LHCN-M2 (cell line): ENCODE measurements around the gene BAG5. TPM values are rescaled to one million over a fixed set of nuclear protein-coding genes. Genes with fewer than 3 reads are reported as not detected.

ENCODE experiments used
- DNase-seq: peaks from one replicate; pipeline ENCODE4 v3.0.0-alpha.2; 2012; ENCODE audit warnings: low read depth
- polyA plus RNA-seq: library from polyadenylated mRNA; unstranded; fragments of >200 nt; gene quantifications from one replicate; pipeline ENCODE4 v1.2.1, GENCODE V29; 2012; ENCODE audit warnings: missing spikeins
- total RNA-seq: library from RNA; depleted of rRNA; stranded (reverse); fragments of >200 nt; gene quantifications from 2 replicates; pipeline ENCODE4 v1.2.3, GENCODE V29; 2014; rRNA removed

Gene BAG5, protein sequence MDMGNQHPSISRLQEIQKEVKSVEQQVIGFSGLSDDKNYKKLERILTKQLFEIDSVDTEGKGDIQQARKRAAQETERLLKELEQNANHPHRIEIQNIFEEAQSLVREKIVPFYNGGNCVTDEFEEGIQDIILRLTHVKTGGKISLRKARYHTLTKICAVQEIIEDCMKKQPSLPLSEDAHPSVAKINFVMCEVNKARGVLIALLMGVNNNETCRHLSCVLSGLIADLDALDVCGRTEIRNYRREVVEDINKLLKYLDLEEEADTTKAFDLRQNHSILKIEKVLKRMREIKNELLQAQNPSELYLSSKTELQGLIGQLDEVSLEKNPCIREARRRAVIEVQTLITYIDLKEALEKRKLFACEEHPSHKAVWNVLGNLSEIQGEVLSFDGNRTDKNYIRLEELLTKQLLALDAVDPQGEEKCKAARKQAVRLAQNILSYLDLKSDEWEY
- total RNA-seq, result 33.0 and 33.8 TPM in 2 replicates
- 10.6 TPM for polyA plus RNA-seq

DNA sequence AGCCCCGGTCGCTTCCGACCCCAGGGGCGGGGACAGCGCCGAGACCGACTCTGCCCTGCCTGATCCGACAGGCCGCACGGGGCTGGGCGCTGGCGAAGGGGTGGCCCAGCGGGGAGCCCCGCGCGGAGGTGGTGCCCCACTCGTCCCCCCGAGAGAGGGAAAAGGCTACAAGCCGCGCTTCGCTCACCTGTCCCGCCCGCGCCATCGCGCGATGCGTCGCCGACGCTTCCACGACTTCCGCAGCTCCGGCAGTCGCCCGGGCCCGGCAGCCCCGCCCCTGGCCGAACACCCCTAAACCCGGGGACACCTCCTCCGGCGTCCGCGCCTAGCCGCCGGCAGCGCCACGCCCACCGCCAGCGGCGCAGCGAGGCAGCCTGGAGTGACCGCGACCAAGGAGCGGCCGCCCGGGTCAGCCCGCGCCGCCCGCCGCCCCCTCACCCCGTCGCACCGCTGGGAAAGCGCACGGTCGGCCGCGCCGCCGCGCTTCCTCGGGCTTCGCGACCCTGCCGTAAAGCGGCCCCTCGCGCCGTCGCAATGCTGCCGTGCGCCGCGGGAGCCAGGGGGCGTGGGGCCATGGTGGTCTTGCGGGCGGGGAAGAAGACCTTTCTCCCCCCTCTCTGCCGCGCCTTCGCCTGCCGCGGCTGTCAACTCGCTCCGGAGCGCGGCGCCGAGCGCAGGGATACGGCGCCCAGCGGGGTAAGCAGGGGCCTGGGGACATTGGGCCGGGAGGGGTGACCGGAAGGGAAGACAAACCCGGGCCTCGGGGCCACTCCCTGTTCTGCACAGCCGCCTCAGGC is at the start of gene BAG5, which contains the start of gene COA8:
BAG5 (minus strand) TSS at position 229 of the 797 bp plus-strand sequence. CDS start 1,493 bp downstream, outside the sequence.
COA8 (plus strand) TSS at position 532 of the 797 bp plus-strand sequence; CDS start at position 574, 42 bp downstream.
- DNase-seq, result peak; percentile 77

DNA sequence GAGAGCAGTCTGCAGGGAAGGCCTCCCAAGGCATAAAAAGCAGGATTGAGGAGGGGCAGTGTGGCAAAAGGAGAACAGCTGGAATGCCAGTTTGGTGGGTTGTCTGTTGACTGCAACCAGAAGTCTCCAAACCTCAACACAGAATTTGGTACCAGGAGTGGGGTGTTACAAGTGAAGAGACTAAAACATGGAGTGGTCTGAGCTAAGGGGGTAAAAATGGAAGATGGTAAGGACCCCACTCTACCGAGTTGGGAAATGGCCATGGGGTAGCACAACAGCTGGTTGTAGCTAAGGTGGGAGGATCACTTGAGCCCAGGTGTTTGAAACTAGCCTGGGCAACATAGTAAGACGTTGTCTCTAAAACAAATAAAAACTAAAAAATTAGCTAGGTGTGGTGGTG is 48.8 kb upstream of the BAG5 start:
- no peak for DNase-seq

DNA sequence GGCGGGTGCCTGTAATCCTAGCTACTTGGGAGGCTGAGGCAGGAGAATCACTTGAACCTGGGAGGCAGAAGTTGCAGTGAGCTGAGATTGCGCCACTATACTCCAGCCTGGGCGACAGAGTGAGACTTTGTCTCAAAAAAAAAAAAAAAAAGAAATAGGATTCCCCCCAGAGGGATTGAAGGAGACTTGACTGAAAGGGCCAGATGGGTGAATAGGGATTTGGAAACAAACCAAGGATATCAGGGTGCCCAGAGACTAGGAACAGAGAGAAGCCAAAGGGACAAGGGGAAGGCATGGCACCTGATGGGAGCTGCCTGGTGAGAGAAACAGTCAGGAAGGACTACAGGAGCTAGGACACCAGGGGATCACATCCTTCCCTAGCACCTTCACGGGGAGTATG is 46.6 kb upstream of the BAG5 start:
- DNase-seq, result peak; percentile 37

DNA sequence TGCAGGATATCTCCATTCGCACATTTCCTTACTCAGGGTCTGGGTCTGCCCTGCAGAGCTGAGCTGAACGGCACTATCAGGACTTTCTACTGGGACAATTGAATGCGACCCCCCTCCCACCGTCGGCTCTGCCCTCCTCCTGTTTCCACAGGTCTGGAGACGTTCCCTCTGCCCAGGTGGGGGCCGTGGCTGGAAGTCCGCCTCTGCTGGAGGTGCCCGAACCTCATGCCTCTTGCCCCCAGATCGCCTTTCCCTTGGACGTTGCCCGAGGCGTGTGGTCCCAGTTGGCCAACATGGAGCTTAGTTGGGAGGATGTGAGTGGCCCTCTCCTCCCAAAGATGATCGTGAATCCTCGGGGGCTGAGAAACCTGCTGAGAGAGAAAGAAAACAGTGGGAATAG is 45.4 kb upstream of the BAG5 start:
- DNase-seq, result no peak

DNA sequence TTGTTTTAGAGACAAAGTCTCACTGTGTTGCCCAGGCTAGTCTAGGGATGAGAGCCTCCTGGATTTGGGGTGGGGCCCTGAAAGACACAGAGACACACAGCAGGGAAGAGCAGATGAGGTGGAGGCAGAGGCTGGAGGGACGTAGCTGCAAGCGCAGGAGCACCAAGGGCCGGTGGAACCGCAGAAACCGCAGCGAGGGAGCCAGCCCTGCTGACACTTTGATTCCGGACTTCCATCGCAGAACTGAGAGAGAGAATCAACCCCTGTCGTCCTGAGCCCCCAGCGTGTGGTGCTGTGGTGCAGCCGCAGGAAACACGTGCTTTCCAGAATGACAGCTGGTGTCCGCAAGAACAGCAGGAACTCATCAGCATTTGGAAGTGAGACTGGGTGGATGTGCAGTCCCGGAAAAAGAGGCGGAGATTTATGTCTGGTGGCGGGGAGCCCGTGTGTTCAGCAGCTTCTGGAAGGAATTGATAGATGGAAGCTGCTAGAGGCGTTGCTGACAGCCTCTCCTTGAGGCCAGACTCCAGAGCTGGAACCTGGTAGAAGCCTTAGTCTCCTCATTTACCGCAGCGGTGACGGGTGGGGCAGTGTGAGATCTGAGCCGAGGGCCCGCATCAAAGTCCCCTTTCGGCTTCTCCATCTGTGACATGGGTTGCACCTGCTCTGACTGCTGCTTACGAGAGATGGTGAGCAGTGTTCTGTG is 44.7 kb upstream of the BAG5 start:
- DNase-seq, result peak; percentile 93

DNA sequence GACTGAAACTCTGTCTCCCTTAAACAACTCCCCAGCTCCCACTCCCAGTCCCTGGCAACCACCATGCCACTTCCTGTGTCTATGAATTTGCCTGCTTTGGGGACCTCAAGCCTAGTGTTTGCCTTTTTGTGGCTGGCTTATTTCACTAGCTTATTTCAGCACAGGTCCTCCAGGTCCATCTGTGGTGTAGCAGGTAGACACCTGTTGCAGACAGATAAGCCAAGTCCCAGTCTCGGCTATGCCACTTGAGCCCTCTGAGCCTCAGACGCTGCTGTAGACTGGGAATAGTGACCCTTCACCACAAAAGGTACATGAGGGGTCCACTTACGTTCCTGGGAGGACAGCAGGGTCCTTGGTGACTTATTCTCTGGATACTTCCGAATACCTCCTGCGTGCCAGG is 42.2 kb upstream of the BAG5 start:
- DNase-seq, result no peak

DNA sequence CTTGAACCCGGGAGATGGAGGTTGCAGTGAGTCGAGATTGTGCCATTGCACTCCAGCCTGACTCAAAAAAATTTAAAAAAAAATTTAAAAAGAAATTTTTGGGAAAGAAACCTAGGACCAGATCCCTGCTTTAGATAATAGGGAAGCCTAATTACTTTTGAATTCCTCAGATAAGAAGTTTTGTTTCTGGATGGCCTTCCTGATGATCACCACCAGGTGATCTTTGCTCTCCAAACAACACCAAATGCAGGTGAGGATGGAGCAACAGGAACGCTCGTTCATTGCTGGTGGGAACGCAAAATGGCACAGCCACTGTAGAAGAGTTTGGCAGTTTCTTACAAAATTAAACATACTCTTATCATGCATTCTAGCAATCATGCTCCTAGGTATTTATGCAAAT is 38.0 kb upstream of the BAG5 start:
- DNase-seq, result no peak

DNA sequence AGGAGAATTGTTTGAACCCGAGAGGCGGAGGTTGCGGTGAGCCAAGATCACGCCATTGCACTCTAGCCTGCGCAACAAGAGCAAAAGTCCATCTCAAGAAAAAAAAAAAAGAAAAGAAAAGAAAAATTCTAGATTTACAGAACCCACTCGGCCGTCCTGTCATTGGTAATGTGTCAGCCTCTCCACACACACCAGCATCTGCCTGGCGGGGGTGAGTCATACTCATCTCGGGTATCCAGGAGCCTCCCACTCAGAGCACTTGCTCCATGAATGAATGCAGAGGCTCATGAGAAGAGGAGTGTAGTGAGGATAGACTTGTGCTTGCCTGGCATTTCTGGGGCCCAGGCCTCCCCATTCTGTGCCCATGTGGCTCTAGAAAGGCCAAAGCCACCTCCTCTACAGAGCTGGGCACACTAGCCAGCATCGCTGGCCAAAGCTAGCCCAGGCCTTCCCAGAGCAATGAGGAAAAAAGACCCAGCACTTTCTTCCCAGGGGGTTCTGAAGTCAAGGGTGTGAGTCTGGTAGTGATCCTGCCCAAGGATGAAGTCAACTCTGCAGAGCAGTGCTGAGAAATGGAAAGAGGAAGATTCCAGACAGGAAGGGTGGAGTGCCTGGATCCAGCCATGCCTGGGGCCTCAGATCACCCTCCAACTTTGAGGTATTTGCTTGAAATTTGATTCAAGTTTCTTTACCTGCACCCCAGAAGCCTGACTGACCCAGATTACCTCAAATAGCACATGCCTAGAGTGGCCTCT is 35.3 kb upstream of the BAG5 start:
- peak; percentile 90 for DNase-seq

DNA sequence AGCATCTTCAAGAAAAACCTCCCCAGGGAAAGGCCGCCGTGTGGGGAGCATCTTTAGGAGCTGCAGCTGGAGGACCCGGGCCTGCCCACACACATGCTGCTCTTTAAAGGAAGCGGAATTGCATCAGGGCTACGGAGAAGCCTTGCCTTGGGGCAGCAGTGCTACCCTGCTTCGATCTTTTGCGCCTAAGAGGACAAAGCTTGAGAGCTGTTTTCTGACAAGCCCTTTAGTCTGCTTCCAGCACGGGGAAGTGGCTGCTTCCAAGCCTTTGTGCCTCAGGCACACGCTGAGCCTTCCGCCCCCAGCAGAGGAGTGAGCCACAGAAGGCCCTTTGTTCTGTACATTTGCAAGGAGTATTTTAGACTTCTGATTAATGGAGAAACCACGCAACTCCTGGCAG is 31.8 kb upstream of the BAG5 start:
- DNase-seq, result peak; percentile 13

DNA sequence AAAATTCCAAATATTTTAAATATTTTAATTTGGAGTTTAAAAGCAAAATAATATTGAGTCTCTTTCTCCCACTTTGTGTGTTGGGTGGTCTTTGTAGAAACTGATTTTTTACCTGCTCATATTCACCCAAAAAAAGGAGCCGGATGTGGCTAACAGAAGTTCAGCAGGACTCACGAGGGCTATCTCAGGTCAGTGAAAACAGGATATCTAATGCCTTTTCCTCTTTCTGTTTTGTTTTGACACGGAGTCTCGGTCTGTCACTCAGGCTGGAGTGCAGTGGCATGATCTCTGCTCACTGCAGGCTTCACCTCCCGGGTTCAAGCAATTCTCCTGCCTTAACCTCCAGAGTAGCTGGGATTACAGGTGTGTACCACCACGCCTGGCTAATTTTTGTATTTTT is 31.1 kb upstream of the BAG5 start:
- no peak for DNase-seq

DNA sequence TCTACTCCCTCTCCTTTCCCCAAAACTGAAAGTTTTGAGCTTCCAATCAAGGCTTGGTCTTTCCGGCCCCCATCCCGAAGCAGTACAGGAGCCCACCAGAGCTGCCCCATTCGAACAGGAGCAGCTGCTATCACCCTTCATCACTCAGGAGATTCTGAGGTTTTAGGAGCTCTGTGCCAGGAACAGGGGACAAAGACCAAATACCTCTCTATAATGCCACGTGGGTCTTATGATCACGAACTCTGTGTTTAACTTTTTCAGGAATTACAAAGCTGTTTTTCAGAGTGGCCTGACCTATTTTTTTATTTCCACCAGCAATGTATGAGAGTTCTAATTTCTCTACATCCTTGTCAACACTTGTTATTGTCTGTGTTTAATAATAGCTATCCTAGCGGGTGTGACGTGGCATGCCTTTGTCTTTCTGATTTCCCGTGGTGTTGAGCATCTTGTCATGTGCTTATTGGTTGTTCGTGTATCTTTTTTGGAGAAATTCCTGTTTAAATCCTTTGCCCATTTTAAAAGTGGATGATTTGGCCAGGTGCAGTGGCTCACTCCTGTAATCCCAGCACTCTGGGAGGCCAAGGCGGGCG is 22.0 kb upstream of the BAG5 start:
- no peak for DNase-seq

DNA sequence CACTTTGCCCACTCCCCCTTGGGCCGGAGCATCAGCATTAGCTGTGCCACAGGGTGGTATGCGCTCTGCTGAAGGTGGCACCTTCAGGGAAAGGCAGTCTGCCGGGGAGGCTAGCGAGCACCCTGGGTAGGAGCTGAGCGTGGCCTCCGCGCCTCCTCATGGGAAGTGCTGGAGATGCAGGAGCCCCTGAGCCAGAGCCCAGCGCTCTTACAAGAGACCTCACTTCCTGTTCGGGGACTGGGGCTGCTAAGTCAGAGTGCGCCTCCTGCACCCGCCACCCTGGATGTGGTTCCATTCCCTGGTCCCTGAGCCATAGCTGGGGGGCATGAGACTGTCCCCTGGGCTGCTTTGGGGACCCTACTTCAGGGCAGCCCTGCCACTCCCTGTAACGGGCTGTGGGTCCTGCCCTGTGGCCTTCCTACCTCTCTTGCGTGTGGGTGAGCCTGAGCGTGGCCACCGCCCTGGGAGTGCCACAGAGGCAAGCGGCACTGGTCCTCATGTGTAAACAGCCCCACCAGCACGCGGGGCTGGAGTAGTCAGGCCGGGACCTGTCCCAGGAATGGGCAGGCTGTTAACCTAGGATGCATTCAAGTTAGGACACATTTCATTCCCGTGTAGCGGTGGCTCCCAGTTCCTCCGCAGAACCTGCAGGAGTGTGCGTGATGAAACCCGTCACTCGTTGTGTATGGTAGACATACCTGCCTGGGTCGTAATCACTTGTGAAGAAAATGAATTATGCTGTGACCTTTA is 19.7 kb upstream of the BAG5 start:
- DNase-seq, result no peak

DNA sequence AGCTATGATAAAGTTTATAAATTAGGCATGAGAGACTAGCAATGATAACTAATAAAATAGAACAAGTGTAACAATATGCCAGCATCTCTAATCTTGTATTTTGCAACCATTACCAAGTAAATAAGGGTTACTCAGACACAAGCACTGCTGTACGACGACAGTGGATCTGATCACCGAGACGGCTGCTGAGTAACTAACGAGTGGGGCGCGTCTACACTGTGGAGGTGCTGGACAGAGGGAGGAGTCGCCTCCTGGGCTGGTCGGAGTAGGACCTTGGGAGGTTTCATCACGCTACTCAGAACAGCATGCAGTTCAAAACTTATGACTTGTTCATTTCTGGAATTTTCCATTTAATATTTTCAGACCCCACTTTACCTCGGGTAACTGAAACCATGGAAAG is 18.7 kb upstream of the BAG5 start:
- DNase-seq, result no peak

DNA sequence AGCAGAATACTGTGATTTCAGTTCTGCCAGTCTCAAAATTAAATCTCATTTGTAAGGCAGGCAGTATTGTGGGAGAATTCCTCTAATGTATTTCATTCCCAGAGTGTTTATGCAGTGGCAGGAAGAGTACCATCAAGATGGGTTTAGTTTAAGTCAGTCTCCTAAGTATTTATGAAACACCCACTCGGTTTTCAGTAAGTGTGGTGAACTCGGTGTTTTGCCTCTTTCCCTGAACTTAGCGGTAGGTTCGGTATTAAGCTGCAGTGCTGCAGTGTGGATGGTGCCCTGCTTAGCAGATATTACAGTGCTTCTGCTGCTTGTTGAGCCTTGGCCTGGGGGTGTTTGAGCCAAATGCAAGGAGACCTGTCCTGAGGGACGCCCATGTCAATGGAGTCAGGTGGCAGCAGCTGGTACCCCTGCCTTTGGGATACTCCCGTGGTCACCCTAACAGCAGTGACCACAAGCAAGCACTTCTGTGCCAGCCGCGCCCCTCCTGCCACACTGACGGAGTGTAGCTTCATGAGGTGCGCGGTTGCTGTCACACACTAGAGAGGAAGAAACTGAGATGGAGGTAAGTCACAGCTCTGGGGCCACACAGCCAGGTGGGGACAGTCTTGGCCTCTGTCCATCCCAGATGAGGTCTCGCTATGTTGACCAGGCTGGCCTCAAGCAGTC is 16.1 kb upstream of the BAG5 start:
- no peak for DNase-seq

DNA sequence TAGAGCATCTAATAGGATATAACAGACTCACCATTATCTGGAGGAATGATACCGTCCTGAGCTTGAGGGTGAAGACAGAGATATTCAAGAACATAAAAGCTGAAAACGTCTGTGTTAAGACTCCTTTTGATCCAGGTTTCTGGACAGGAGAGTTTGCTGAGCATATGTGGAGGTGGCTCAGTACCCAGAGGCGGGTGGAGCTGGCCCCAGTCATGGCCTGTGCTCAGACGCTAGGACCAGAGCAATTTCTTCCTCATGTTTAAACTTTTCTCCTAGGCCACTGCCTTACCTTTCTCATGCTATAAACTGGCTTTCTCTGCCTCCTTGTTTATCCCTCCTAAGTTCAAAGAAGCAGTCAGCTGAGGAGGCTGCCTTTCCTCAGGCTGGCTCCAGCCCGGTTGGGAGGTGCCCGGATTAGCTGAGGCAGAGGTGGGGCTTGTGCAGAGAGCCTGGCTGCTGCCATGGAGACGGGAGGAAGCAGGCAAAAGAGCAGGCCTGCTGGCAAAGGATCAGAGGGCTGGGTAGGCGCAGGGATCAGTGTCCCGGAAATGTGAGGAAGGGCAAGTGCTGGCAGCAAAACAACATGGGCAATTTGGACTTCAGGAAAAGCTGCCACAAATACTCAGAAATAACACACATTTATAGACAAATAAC is 14.0 kb upstream of the BAG5 start:
- DNase-seq, result peak; percentile 85

DNA sequence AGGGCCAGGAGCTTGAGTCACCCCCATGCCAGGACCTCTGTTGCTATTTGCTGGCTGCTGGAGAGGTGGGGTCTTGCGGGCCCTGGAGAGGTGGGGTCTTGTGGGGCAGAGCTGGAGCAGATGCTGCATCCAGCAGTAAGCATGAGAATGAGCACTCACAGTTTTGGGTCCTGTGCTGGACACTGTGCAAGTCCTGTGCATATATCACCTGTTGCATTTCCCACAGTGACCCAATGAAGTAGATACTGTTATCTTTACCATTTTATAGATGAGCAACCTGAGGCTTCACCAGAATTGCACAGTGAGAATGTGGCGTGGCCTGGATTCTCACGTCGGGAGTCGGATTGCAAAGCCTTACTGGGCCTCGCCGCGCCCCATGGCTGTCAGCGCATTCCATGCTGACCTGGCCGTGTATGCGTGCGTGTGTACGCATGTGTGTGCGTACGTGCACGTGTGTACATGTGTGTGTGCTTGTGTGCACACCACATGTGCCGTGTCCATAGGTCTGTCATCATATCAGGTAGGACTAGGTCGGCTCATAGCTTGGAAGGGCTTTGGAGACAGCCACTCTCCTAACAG is 12.3 kb upstream of the BAG5 start:
- no peak for DNase-seq

DNA sequence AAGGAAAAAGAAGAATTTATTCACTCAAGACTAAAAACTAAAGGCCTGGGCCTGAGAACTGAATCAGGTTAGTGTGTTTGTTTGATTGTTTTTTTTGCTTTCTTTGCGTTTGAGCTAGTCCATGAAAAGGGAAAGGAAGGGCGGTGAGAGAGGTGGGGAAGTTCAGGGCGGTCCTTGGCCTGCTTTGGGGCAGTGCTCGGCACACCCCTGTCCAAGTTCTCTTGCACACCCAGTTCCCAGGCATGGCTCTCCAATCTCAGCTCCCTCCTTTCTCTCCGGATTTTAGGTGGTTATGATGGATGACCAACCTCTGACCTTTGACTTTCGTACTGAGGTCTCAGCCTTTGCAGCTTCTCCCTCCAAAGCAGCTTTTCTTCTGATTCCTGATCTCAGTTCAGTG is 11.6 kb upstream of the BAG5 start:
- no peak for DNase-seq

DNA sequence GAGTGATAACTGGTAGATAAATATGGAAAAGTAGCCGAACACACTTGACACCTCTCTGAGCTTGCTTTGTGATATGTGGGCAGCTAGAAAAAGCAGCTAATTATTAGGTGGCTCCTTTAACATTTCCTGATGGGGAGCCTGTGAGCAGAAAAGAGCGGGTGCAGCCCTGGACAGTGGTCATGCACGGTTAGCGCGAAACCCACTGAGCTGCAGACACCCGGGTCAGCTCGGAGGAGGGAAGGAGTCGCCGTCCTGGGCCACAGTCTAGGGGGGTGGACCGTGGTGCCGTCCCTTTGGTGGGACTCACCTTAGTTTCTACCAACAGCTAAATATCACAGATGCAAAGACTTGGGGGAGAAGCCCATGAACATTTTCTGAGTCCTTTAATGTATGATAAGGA is 7.0 kb upstream of the BAG5 start:
- no peak for DNase-seq

DNA sequence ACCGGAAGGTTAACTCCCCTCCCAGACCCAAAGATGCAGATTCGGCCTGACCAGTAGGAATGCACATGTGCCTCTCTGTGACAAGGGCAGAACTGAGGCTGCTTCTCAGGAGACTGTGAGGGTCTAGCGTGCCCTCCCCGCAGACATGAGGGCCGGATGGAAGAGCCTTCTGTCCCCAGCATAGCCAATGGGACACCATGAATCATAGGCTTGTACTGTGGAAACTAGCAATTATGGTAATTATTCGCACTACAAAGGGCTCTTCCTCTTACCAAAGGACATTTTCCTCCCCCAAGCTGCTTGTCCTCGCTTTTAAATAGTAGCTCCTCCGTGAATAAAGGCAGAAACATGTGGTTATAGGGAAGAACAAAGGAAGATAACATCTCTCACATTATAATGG is 6.5 kb upstream of the BAG5 start:
- DNase-seq, result no peak
